Aorta (tissue), 5 donors: ENCODE data around the gene RAB14. TPM values are rescaled to one million over a fixed set of nuclear protein-coding genes. Genes with fewer than 3 reads are reported as not detected.
"Not testable (repeated sequence)": the region's sequence is repeated elsewhere in the genome, so short reads cannot be mapped to it uniquely, and the experiment has no call there.

Experiments
- ATAC-seq: fragments of 200-7000 bp; cut with Tn5 transposase; one replicate; pipeline ENCODE4 v1.9.1; 2022; ENCODE audit warnings: moderate library complexity; ENCODE audit not compliant: low FRiP score
- DNase-seq, 2 donors: peaks; one replicate each; pipeline ENCODE4 v3.0.0-alpha.2; 2020
- H3K27ac ChIP-seq, 2 donors: one replicate each; pipeline ENCODE4 v1.5.1; 2013; ENCODE audit warnings: low read length in 2 of 2, mild to moderate bottlenecking in 2 of 2, moderate library complexity in 2 of 2, control low read depth in 1 of 2, inconsistent platforms in 1 of 2, low read depth in 1 of 2
- H3K27me3 ChIP-seq, 2 donors: one replicate each; pipeline ENCODE4 v1.6.1; 2013; ENCODE audit warnings: control low read depth in 1 of 2, low read length in 1 of 2, mild to moderate bottlenecking in 1 of 2, moderate library complexity in 1 of 2; ENCODE audit not compliant: insufficient read depth in 2 of 2, control insufficient read depth in 1 of 2
- H3K36me3 ChIP-seq, 2 donors: one replicate each; pipeline ENCODE4 v1.6.1; 2013; ENCODE audit warnings: control low read depth in 1 of 2, low read length in 1 of 2, mild to moderate bottlenecking in 1 of 2; ENCODE audit not compliant: insufficient read depth in 2 of 2, control insufficient read depth in 1 of 2
- H3K4me1 ChIP-seq, 2 donors: one replicate each; pipeline ENCODE4 v1.6.1; 2013; ENCODE audit warnings: low read length in 2 of 2, control low read depth in 1 of 2, mild to moderate bottlenecking in 1 of 2, moderate library complexity in 1 of 2; ENCODE audit not compliant: insufficient read depth in 2 of 2, control insufficient read depth in 1 of 2
- H3K4me3 ChIP-seq, 2 donors: one replicate each; pipeline ENCODE4 v1.5.1; 2013; ENCODE audit warnings: low read length in 2 of 2, control low read depth in 1 of 2, mild to moderate bottlenecking in 1 of 2
- H3K9me3 ChIP-seq: one replicate; pipeline ENCODE4 v1.6.1; 2013; ENCODE audit warnings: mild to moderate bottlenecking, low read length; ENCODE audit not compliant: control insufficient read depth
- WGBS, 2 donors: extraction: QIAGEN DNeasy Blood & Tissue Kit; methylation state at CpG; one replicate each; pipeline ENCODE4 v1.1.7; 2013; 5-methylcytosine and 5-hydroxymethylcytosine counted together
- intact Hi-C, 2 donors: fragments of 100-400 bp; cut with DNase I; formaldehyde crosslinking; loops; one replicate each; pipeline versions ENCODE4 v1.14.2 to v1.15.0; 2022
- polyA plus RNA-seq, 2 donors: library from polyadenylated mRNA; stranded (reverse); fragments of 200-250 nt; gene quantifications; one replicate each; pipeline ENCODE4 v1.2.3, GENCODE V29; 2013
- total RNA-seq, 2 donors: library from RNA; stranded (reverse); fragmentation: NEBNext Ultra II Directional; extraction: Animal tissue kit (Norgen Biotek cat#: 25700); gene quantifications; one replicate each; pipeline ENCODE4 v1.2.1, GENCODE V29; 2021
- donor health status: healthy with polysubstance abuse.
- donor health status: Bipolar disorder and iron deficiency.
- donor health status: DM: no; HTN: no; CAD: no.
- donor health status: DM: no; HTN: no; CAD: no.
- donor health status: DM: yes; HTN: yes; CAD: no.

Gene RAB14
- total and polyA plus RNA-seq, 4 donors = 29.3 to 52.7 (median 40.5) TPM

GRCh38 chr9:121179930-121180681, 21.6 kb downstream of the RAB14 start:
- DNase-seq = no peak

DNA sequence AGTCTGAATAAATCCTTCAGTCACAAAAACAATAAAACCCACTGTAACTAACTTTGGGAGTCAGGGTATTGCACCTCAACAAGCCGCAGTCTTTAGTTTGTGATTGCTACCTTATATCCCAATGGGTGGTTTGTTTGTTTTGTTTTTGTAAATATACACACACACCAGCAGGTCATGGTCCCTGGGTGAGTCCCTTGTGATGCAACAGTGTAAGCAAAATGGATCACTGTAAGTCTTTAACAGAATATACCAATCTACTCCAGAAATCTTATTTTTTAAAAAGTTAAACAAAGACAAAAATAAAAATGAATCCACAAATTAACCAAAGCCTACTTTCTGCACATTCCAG, 22.3 kb downstream of the RAB14 start:
- H3K27me3 ChIP-seq, DNase-seq, H3K27ac ChIP-seq, H3K4me1 ChIP-seq, H3K4me3 ChIP-seq, H3K9me3 ChIP-seq, H3K36me3 ChIP-seq, ATAC-seq, intact Hi-C loops: not testable (repeated sequence)
- 74 to 76% methylated on average over 1 of the region's 1 CpG for WGBS, 2 donors

More at GRCh38 chr9:121179930-121180681, 21.6 kb downstream of the RAB14 start:
- H3K27me3 ChIP-seq = no peaks in the 10 kb centered on the region
- intact Hi-C loops = no loop called here
- ATAC-seq = no peak
- H3K27ac ChIP-seq = no peak overlapping the region
- no peaks in the 10 kb centered on the region for H3K9me3 ChIP-seq
- H3K36me3 ChIP-seq = peaks cover 0 to 5% of the 10 kb centered on the region in 2 donors
- WGBS, 2 donors = 77 to 80% methylated on average over 3 of the region's 3 CpGs
- H3K4me1 ChIP-seq = peaks cover 0 to 1% of the 10 kb centered on the region in 2 donors
- no peak overlapping the region for H3K4me3 ChIP-seq

DNA sequence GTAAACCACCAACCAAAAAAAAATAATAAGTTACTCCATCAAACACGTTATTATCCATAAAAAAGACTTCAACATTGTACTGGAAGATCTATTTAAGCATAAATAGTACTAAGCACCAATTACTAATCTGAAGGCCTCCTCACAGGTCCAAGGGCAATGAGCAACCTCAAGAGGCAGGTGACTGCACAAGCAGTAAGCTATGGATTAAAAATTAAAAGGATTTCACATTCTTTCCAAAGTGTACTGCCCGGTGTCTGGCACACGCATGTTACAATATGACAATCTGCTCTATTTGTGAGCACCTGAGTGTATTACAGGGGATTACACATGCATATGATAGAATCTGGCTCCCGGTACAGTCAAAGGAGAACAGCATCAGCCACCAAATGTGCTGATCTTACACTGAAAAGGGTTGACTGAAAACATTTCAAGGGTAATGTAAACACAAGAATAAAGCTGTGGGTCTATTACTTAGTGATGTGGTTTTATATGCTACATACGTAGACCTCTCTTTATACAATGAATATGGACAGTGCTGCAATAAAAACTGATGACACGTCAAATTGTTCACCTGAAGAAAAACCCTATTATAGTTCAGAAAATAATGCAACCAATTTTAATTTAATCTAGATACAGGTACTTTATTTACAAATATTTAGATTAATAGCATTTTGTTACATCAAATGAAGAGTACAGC, 22.8 kb downstream of the RAB14 start:
- WGBS, 2 donors = 81 to 84% methylated on average over 6 of the region's 6 CpGs
- H3K27ac ChIP-seq = peak overlapping the region in 1 of 2 donors; percentile 17
- H3K9me3 ChIP-seq = no peaks in the 10 kb centered on the region
- H3K36me3 ChIP-seq = peaks cover 0 to 5% of the 10 kb centered on the region in 2 donors
- no peaks in the 10 kb centered on the region for H3K27me3 ChIP-seq
- no peak for DNase-seq
- H3K4me3 ChIP-seq = no peak overlapping the region
- intact Hi-C loops = no loop called here
- H3K4me1 ChIP-seq = peaks cover 0 to 1% of the 10 kb centered on the region in 2 donors
- ATAC-seq = no peak

DNA sequence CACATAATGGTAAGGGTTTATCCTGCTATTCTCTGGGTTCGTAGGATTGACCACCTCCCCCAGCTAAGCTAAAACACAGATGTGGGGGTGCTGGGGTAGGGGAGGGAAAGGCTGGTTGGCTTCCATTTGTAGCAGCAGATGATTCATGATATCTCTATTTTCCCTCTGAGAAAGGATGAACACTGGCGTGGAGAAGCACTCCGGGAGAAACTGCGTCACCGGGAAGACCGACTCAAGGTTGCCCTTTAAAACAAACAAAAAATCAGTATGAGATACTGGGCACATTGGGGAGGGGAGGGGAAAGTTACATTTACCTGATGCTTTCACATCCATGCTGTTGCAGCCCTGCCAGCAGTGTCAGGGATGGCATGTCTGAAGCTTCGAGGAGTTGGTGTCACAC, 28.2 kb downstream of the RAB14 start:
- no peaks in the 10 kb centered on the region for H3K9me3 ChIP-seq
- 91% methylated on average over 7 of the region's 7 CpGs for WGBS, 2 donors
- intact Hi-C loops = no loop called here
- H3K4me1 ChIP-seq = no peaks in the 10 kb centered on the region
- no peak for ATAC-seq
- no peaks in the 10 kb centered on the region for H3K27me3 ChIP-seq
- no peak for DNase-seq
- no peak overlapping the region for H3K4me3 ChIP-seq
- no peak overlapping the region for H3K27ac ChIP-seq
- peaks cover 0 to 3% of the 10 kb centered on the region in 2 donors for H3K36me3 ChIP-seq

- intact Hi-C loops = no loop called here
- WGBS, 2 donors = 96 to 100% methylated on average over 1 of the region's 1 CpG
- H3K9me3 ChIP-seq = no peaks in the 10 kb centered on the region
- H3K4me3 ChIP-seq = no peak overlapping the region
- peaks cover 0 to 5% of the 10 kb centered on the region in 2 donors for H3K36me3 ChIP-seq
- no peak for ATAC-seq
- H3K27me3 ChIP-seq = no peaks in the 10 kb centered on the region
- no peak overlapping the region for H3K27ac ChIP-seq
- no peak for DNase-seq
- no peaks in the 10 kb centered on the region for H3K4me1 ChIP-seq
These were observed 28.8 kb downstream of the RAB14 start for GRCh38 chr9:121172726-121173487.

- Histone ChIP-seq H3K9me3 (no peaks in the 10 kb centered on the region), H3K27me3 (no peaks in the 10 kb centered on the region), H3K4me1 (no peaks in the 10 kb centered on the region), H3K27ac (no peak overlapping the region), H3K36me3 (peaks cover 0 to 5% of the 10 kb centered on the region in 2 donors), H3K4me3 (no peak overlapping the region)
- no peak for DNase-seq
- ATAC-seq = no peak
- intact Hi-C loops = no loop called here
- 89 to 92% methylated on average over 5 of the region's 5 CpGs for whole genome bisulfite sequencing, 2 donors
These were observed 30.4 kb downstream of the RAB14 start for GRCh38 chr9:121171236-121171635.

DNA sequence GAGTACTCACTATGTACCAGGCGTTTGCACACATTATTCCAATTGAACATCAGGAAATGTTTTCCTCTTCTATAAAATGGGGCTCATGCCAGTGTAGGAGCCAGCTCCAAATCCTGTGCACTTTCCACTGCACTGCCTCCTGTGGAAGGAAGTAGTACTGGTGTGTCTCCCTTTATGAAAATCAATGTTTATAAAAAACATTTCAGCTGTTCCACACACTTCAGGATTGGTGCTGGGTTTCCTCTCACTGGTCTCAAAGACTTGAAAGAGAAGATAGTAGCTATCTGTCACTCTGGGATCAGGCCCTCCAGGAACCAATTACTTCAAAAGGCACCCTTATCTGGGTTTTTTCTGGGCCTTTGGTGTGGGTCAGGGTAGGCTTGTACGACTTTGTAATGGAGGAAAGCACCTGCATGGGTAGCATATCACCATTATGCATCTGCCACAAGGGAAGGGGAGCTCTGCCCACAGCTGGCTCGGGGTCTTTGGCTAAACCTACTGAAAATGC, 32.5 kb downstream of the RAB14 start:
- intact Hi-C loops = no loop called here
- DNase-seq (no peak), ATAC-seq (peak; percentile 63)
- Histone ChIP-seq H3K4me1 (no peaks in the 10 kb centered on the region), H3K36me3 (peaks cover 0 to 5% of the 10 kb centered on the region in 2 donors), H3K27ac (no peak overlapping the region), H3K27me3 (no peaks in the 10 kb centered on the region), H3K4me3 (no peak overlapping the region), H3K9me3 (no peaks in the 10 kb centered on the region)
- WGBS, 2 donors = 62 to 68% methylated on average over 3 of the region's 3 CpGs

- Histone ChIP-seq H3K27me3 (no peaks in the 10 kb centered on the region), H3K4me1 (no peaks in the 10 kb centered on the region), H3K9me3 (no peaks in the 10 kb centered on the region), H3K36me3 (peaks cover 0 to 5% of the 10 kb centered on the region in 2 donors), H3K27ac (peak overlapping the region in 1 of 2 donors; percentile 40), H3K4me3 (no peak overlapping the region)
- intact Hi-C loops = no loop called here
- 81 to 87% methylated on average over 2 of the region's 2 CpGs for WGBS, 2 donors
- DNase-seq (no peak), ATAC-seq (no peak)
These were observed 33.6 kb downstream of the RAB14 start for GRCh38 chr9:121168052-121168451.
